K562 (cell line): ENCODE measurements around the gene SLC9A1. TPM values are rescaled to one million over a fixed set of nuclear protein-coding genes. Genes with fewer than 3 reads are reported as not detected.

Source experiments
- ATAC-seq: fragments of 200-7000 bp; cut with Tn5 transposase; 3 replicates; pipeline ENCODE4 v1.9.1; 2020; ENCODE audit warnings: moderate library complexity
- BruUV-seq: library from RNA; stranded (reverse); fragments of 400-500 nt; replicated peaks from 2 replicates; lab custom pipeline; 2021; lab: Mats Ljungman, UMichigan
- CTCF ChIA-PET: fragments of 300-600 bp; formaldehyde crosslinking; extraction: SDS; loops from one replicate; lab custom pipeline; 2021; ENCODE audit warnings: low intra/inter-chr PET ratio; lab: Yijun Ruan, JAX
- POLR2A ChIA-PET: fragments of 300-600, 350-650 bp; sonication (Branson Sonifier 250); formaldehyde crosslinking; extraction: SDS; loops from one replicate; lab custom pipeline; 2021; ENCODE audit warnings: antibody characterized with exemption, inconsistent platforms; lab: Yijun Ruan, JAX
- DNase-seq, 4 experiments: peaks; one replicate each; pipeline versions ENCODE4 v3.0.0 to v3.0.0-alpha.2; 2011 to 2018; ENCODE audit warnings: low spot score in 3 of 4, mixed read lengths in 3 of 4; ENCODE audit errors: extremely low read depth in 1 of 4
- FAIRE-seq: peaks from 2 replicates; lab custom pipeline; 2011; peaks lifted over from hg19 to GRCh38; lab: Jason Lieb, UNC
- H2AFZ ChIP-seq: 2 replicates; pipeline ENCODE4 v1.6.0; 2011; ENCODE audit warnings: low read depth, low read length, control low read depth, inconsistent platforms
- H3K27ac ChIP-seq: fragments of 200-600 bp; 3 replicates; pipeline ENCODE4 v1.8.0; 2011; ENCODE audit warnings: low read depth, mild to moderate bottlenecking, control low read depth, inconsistent platforms, low read length, moderate library complexity, mixed read lengths; ENCODE audit errors: extremely low read depth
- H3K27me3 ChIP-seq, 2 experiments: fragments of 300-600 bp in 1 of 2; 2 replicates in 1 of 2; 3 replicates in 1 of 2; pipeline versions ENCODE4 v1.6.0 to v1.8.0; 2011; ENCODE audit warnings: inconsistent platforms in 2 of 2, low read length in 2 of 2, mild to moderate bottlenecking in 1 of 2, mixed read lengths in 1 of 2, moderate library complexity in 1 of 2; ENCODE audit not compliant: control insufficient read depth in 2 of 2, insufficient read depth in 2 of 2
- H3K36me3 ChIP-seq: fragments of 300-600 bp; 3 replicates; pipeline ENCODE4 v1.8.0; 2011; ENCODE audit warnings: mild to moderate bottlenecking, low read length, inconsistent platforms; ENCODE audit not compliant: control insufficient read depth, insufficient read depth
- H3K4me1 ChIP-seq, 2 experiments: fragments of 200-600 bp in 1 of 2; replicated peaks in 1 of 2; 2 replicates in 1 of 2; 3 replicates in 1 of 2; pipeline versions ENCODE4 v1.5.1 to v1.8.0; 2011; ENCODE audit warnings: inconsistent platforms in 2 of 2, low read length in 2 of 2, mild to moderate bottlenecking in 1 of 2, mixed read lengths in 1 of 2, moderate library complexity in 1 of 2; ENCODE audit not compliant: control insufficient read depth in 2 of 2, insufficient read depth in 2 of 2
- H3K4me2 ChIP-seq: 2 replicates; pipeline ENCODE4 v1.6.1; 2011; ENCODE audit warnings: low read length, control low read depth, inconsistent platforms, mixed read lengths; ENCODE audit not compliant: insufficient read depth
- H3K4me3 ChIP-seq: fragments of 200-600 bp; sonication (generic), shearing (Covaris generic); 2 replicates; pipeline ENCODE4 v1.5.1; 2016; ENCODE audit warnings: control low read depth, inconsistent platforms
- H3K79me2 ChIP-seq: fragments of 200-600 bp; 3 replicates; pipeline ENCODE4 v1.8.0; 2011; ENCODE audit warnings: low read length, inconsistent platforms; ENCODE audit not compliant: control insufficient read depth, insufficient read depth
- H3K9ac ChIP-seq, 2 experiments: 2 replicates each; pipeline versions ENCODE4 v1.6.0 to v1.6.1; 2011; ENCODE audit warnings: low read depth in 2 of 2, low read length in 2 of 2, control low read depth in 1 of 2, inconsistent platforms in 1 of 2, mild to moderate bottlenecking in 1 of 2, mixed read lengths in 1 of 2; ENCODE audit not compliant: insufficient read depth in 1 of 2
- H3K9me1 ChIP-seq: one replicate; pipeline ENCODE4 v1.6.0; 2011; ENCODE audit warnings: inconsistent platforms, mild to moderate bottlenecking, low read length, moderate library complexity; ENCODE audit not compliant: control insufficient read depth, insufficient read depth
- H3K9me3 ChIP-seq: replicated peaks from 2 replicates; pipeline ENCODE4 v1.5.1; 2011; ENCODE audit warnings: low read depth, low read length, inconsistent platforms; ENCODE audit not compliant: control insufficient read depth, insufficient read depth
- H4K20me1 ChIP-seq: replicated peaks from 2 replicates; pipeline ENCODE4 v1.6.1; 2011; ENCODE audit warnings: low read length, inconsistent platforms, mixed read lengths; ENCODE audit not compliant: control insufficient read depth, insufficient read depth
- ADNP ChIP-seq: fragments of 200-800 bp; sonication (Bioruptor generic); IDR thresholded peaks from 2 replicates; pipeline ENCODE4 v1.6.1; 2016; ENCODE audit warnings: missing genetic modification characterization, missing compliant biosample characterization
- BCOR ChIP-seq: fragments of 450-650 bp; IDR thresholded peaks from 2 replicates; pipeline ENCODE4 v1.6.1; 2016
- CBX3 ChIP-seq, 2 experiments: IDR thresholded peaks; 1 replicate in 1 of 2; 2 replicates in 1 of 2; pipeline ENCODE4 v1.6.1; 2012; ENCODE audit warnings: inconsistent platforms in 2 of 2, low read length in 2 of 2, borderline replicate concordance in 1 of 2, control low read depth in 1 of 2
- ESRRB ChIP-seq: fragments of 250-450 bp; sonication (Bioruptor Pico); IDR thresholded peaks from 2 replicates; pipeline ENCODE4 v1.5.0; 2020; ENCODE audit warnings: mild to moderate bottlenecking, moderate library complexity, borderline replicate concordance
- FOXA3 ChIP-seq, 2 experiments: fragments of 450-650 bp in 1 of 2; sonication (generic) in 1 of 2; formaldehyde crosslinking; IDR thresholded peaks in 1 of 2; conservative IDR thresholded peaks in 1 of 2; 2 replicates each; pipeline versions ENCODE4 v1.4.0 to v1.8.0; 2020 to 2022; ENCODE audit warnings: mild to moderate bottlenecking in 2 of 2, missing genetic modification reagents in 1 of 2
- HCFC1 ChIP-seq: IDR thresholded peaks from 2 replicates; pipeline ENCODE4 v1.6.1; 2012; ENCODE audit warnings: low read depth, low read length, improper control_type of control experiment
- MEF2A ChIP-seq: IDR thresholded peaks from 2 replicates; pipeline ENCODE4 v1.6.1; 2011; ENCODE audit warnings: low read depth, mild to moderate bottlenecking, low read length, moderate library complexity; ENCODE audit not compliant: control insufficient read depth
- MXI1 ChIP-seq: IDR thresholded peaks from 2 replicates; pipeline ENCODE4 v1.6.1; 2011; ENCODE audit warnings: low read depth, mild to moderate bottlenecking, improper control_type of control experiment, low read length
- MYNN ChIP-seq, 2 experiments: sonication (generic); formaldehyde crosslinking in 1 of 2; IDR thresholded peaks; 2 replicates each; pipeline versions ENCODE4 v1.5.0 to v1.6.1; 2016 to 2020; ENCODE audit warnings: antibody characterized with exemption in 1 of 2, missing genetic modification reagents in 1 of 2
- NCOA6 ChIP-seq: fragments of 450-650 bp; IDR thresholded peaks from 2 replicates; pipeline ENCODE4 v1.6.1; 2017; ENCODE audit warnings: mild to moderate bottlenecking
- NRF1 ChIP-seq, 2 experiments: fragments of 450-650 bp; IDR thresholded peaks in 1 of 2; conservative IDR thresholded peaks in 1 of 2; 2 replicates each; pipeline ENCODE4 v1.6.1; 2014; ENCODE audit warnings: mild to moderate bottlenecking in 2 of 2
- RBM22 ChIP-seq: fragments of 200-400 bp; formaldehyde crosslinking; IDR thresholded peaks from 2 replicates; pipeline ENCODE4 v1.6.1; 2018; ENCODE audit warnings: low read length, low read depth; ENCODE audit not compliant: poor library complexity, severe bottlenecking
- SREBF1 ChIP-seq: fragments of 150-350 bp; IDR thresholded peaks from 2 replicates; pipeline ENCODE4 v1.6.1; 2014; ENCODE audit warnings: antibody characterized with exemption, low read depth, low read length, borderline replicate concordance
- TGIF2 ChIP-seq: sonication (generic); formaldehyde crosslinking; IDR thresholded peaks from 2 replicates; pipeline ENCODE4 v1.8.1; 2022; ENCODE audit warnings: mild to moderate bottlenecking, missing genetic modification reagents, moderate library complexity
- ZNF57 ChIP-seq: fragments of 450-650 bp; formaldehyde crosslinking; IDR thresholded peaks from 2 replicates; pipeline ENCODE4 v1.4.0; 2020; ENCODE audit warnings: mild to moderate bottlenecking, moderate library complexity
- ZSCAN32 ChIP-seq: fragments of 450-650 bp; formaldehyde crosslinking; IDR thresholded peaks from 2 replicates; pipeline ENCODE4 v1.4.0; 2020; ENCODE audit warnings: mild to moderate bottlenecking, moderate library complexity
- WGBS: fragments of 100-300 bp; shearing (Covaris generic); methylation state at CpG from one replicate; pipeline ENCODE4 v1.1.6; 2016; ENCODE audit warnings: low coverage, mixed read lengths; ENCODE audit not compliant: insufficient coverage; ENCODE audit errors: missing lambda C conversion rate; 5-methylcytosine and 5-hydroxymethylcytosine counted together
- in situ Hi-C: fragments of 300-500 bp; cut with MboI; formaldehyde crosslinking; loops from 4 replicates; pipeline ENCODE4 v1.15.0; 2018; ENCODE audit warnings: inconsistent platforms, mixed read lengths
- intact Hi-C: fragments of 100-400 bp; cut with micrococcal nuclease; formaldehyde crosslinking; loops from 2 replicates; pipeline ENCODE4 v1.14.2; 2022
- polyA plus RNA-seq, 8 experiments: library from polyadenylated mRNA; depleted of rRNA in 4 of 8; stranded (reverse) in 5 of 8; unstranded in 3 of 8; fragments of >200 nt; fragmentation: Nextera tagmentation in 2 of 8; fragmentation: Illumina TruSeq in 1 of 8; extraction: Ambion mirVana in 2 of 8; extraction: Trizol in 1 of 8; gene quantifications; 2 replicates each; pipeline versions ENCODE4 v1.2.1 to v1.2.3, GENCODE V29; 2011 to 2014; ENCODE audit warnings: inconsistent platforms in 1 of 8, missing spikeins in 1 of 8
- total RNA-seq, 7 experiments: library from RNA; depleted of rRNA in 6 of 7; stranded (reverse); fragments of >200 nt in 6 of 7; fragmentation: Illumina TruSeq in 2 of 7; extraction: Trizol in 2 of 7; gene quantifications; 2 replicates each; pipeline versions ENCODE4 v1.2.1 to v1.2.3, GENCODE V29; 2011 to 2021; ENCODE audit warnings: low replicate concordance in 1 of 7
- TF ChIP-seq, protein P1 (sequence below): fragments of 450-650 bp; IDR thresholded peaks from 2 replicates; pipeline ENCODE4 v1.6.1; 2018; ENCODE audit not compliant: partially characterized antibody
- TF ChIP-seq, protein P2 (sequence below): sonication (generic); formaldehyde crosslinking; IDR thresholded peaks from 2 replicates; pipeline ENCODE4 v1.9.0; 2022; ENCODE audit warnings: mild to moderate bottlenecking, missing genetic modification reagents

The SLC9A1 gene
- total and polyA plus RNA-seq, 9 of the 15 experiments (the other 6 are each of a cell fraction or from before 2014, with no cell fraction given), result 0.59 to 14.4 (median 2.0) TPM

- TF ChIP-seq, protein P1, sequence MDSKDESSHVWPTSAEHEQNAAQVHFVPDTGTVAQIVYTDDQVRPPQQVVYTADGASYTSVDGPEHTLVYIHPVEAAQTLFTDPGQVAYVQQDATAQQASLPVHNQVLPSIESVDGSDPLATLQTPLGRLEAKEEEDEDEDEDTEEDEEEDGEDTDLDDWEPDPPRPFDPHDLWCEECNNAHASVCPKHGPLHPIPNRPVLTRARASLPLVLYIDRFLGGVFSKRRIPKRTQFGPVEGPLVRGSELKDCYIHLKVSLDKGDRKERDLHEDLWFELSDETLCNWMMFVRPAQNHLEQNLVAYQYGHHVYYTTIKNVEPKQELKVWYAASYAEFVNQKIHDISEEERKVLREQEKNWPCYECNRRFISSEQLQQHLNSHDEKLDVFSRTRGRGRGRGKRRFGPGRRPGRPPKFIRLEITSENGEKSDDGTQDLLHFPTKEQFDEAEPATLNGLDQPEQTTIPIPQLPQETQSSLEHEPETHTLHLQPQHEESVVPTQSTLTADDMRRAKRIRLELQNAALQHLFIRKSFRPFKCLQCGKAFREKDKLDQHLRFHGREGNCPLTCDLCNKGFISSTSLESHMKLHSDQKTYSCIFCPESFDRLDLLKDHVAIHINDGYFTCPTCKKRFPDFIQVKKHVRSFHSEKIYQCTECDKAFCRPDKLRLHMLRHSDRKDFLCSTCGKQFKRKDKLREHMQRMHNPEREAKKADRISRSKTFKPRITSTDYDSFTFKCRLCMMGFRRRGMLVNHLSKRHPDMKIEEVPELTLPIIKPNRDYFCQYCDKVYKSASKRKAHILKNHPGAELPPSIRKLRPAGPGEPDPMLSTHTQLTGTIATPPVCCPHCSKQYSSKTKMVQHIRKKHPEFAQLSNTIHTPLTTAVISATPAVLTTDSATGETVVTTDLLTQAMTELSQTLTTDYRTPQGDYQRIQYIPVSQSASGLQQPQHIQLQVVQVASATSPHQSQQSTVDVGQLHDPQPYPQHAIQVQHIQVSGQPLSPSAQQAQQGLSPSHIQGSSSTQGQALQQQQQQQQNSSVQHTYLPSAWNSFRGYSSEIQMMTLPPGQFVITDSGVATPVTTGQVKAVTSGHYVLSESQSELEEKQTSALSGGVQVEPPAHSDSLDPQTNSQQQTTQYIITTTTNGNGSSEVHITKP, result peak; percentile 34
These were observed 102.4 kb downstream of the SLC9A1 start (continued) for GRCh38 chr1:27052527-27052926.

DNA sequence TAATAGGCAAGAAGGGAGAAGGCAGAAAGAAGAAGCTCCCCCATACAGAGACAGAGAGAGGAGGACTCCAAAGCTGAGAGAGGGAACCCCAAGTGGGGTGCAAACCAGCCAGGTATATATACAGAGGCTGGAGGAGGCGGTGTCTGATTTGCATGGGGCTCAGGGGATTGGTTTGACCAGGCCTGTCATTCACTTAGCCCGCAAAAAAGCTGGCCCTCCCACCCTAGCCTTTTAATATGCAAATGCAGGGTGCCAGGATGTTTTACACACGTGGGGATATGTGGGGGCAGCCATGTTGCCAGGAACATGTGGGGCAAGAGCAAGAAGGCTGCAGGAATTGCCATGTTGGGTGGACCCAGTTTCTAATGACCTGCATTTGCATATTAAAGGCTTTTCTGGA is 105.3 kb downstream of the SLC9A1 start:
- peak; percentile 58 for FAIRE-seq
- Histone ChIP-seq H3K27me3 (peaks cover 0 to 5% of the 10 kb centered on the region in 2 experiments; a peak in 1 of 5 replicates), H3K4me3 (no peak overlapping the region), H3K36me3 (no peaks in the 10 kb centered on the region), H4K20me1 (no peaks in the 10 kb centered on the region), H3K4me1 (peaks cover 5 to 13% of the 10 kb centered on the region in 2 experiments; a peak in 3 of 5 replicates), H3K27ac (no peak overlapping the region), H3K9me1 (no peaks in the 10 kb centered on the region), H3K9me3 (no peaks in the 10 kb centered on the region; the same call in 1 of the 2 replicates), H3K79me2 (no peaks in the 10 kb centered on the region), H2AFZ (peak overlapping the region; percentile 85), H3K9ac (no peak overlapping the region), H3K4me2 (no peak overlapping the region; the same call in 1 of the 2 replicates)
- intact Hi-C loops (loop anchor here (5.0 to 10.0 kb wide), 3 partner anchors 248 to 615 kb away; no protein-coding TSS in a partner anchor), in situ Hi-C loops (loop anchor here (5.0 kb wide), 2 partner anchors 48 to 233 kb away; no protein-coding TSS in a partner anchor)
- peak in 2 of 4 experiments; percentile 57 to 75 for DNase-seq
- ATAC-seq, result peak; percentile 58
- ChIA-PET CTCF (interaction anchor here (0.6 kb wide), 1 partner anchor 272 kb away, joined by 4 read pairs; the partner anchor contains the start of gene TMEM222), POLR2A (no interaction called here)
- BruUV-seq, result no TSS peak
- 11% methylated on average over 3 of the region's 3 CpGs for WGBS
- TF ChIP-seq ZSCAN32 (CRISPR knock-in tag), result no peak
- no peak for TF ChIP-seq NCOA6
- no peak for TF ChIP-seq TGIF2
- TF ChIP-seq MEF2A, result no peak
- TF ChIP-seq FOXA3 (CRISPR knock-in tag; conservative IDR thresholded peaks at IDR 0.05 in 1 of 2, IDR thresholded peaks at IDR 0.05 in 1 of 2), result no peak
- TF ChIP-seq BCOR, result no peak
- no peak for TF ChIP-seq CBX3 (IDR thresholded peaks at IDR 0.05; ENCODE audit: borderline replicate concordance in 1 of 2, low read length in 2 of 2)
- TF ChIP-seq MYNN (IDR thresholded peaks at IDR 0.05), result no peak
- TF ChIP-seq MYNN (CRISPR knock-in tag; IDR thresholded peaks at IDR 0.05), result no peak
- no peak for TF ChIP-seq RBM22
- TF ChIP-seq ADNP, result no peak
- TF ChIP-seq, protein P2, sequence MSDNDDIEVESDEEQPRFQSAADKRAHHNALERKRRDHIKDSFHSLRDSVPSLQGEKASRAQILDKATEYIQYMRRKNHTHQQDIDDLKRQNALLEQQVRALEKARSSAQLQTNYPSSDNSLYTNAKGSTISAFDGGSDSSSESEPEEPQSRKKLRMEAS (CRISPR knock-in tag), result peak; percentile 83
- TF ChIP-seq NRF1 (conservative IDR thresholded peaks at IDR 0.05 in 1 of 2, IDR thresholded peaks at IDR 0.05 in 1 of 2), result no peak
- TF ChIP-seq MXI1, result peak; percentile 97
- TF ChIP-seq HCFC1, result 0 out of 2 replicates have a peak, but pooled peaks have one; percentile 20
- TF ChIP-seq SREBF1, result no peak
- no peak for TF ChIP-seq ZNF57
- no peak for TF ChIP-seq ESRRB (CRISPR knock-in tag)
